Measurements from ENCODE around the gene PHF23.
A peak's percentile ranks its signal among the peaks of the same experiment; 100 is the strongest.
"Not testable (repeated sequence)": the region's sequence is repeated elsewhere in the genome, so short reads cannot be mapped to it uniquely, and the experiment has no call there.

The PHF23 gene

DNA sequence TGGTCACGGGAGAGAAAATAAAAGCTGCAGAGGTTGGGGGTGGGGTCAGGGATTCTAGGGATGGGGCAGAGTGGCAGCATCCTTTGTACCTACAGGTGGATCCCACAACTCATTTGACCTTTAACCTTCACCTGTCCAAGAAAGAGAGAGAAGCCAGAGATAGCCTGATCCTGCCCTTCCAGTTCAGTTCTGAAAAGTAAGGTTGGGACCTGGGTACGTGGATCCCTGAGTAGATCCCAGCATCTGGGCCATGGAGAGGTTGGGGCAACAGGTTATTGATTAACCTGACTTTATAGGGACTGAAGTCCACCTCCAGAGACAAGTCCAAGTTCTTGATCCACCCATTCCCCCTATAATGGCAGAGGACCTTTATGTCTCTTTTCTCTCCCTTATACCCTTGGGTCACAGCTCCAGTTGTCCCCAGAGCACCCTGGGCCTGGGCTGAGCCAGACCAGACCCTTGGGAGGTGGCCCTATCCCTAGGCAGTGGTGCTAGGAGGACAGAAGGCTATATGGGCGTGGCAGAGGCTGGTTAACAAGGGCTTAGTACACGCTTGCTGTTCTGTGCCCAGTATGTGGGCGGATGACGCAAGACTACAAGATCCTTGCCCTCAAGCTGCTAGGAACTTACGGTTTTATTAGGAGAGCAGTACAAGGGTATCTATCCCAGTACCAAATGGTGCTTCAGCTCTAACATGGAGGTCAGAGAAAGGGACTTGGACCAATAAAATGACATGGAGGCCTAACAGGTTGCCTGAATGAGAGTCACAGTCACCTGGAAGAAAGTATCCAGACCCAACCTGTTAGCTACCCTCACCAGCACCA, 19.7 kb upstream of the PHF23 start:
- no peak for DNase-seq

DNA sequence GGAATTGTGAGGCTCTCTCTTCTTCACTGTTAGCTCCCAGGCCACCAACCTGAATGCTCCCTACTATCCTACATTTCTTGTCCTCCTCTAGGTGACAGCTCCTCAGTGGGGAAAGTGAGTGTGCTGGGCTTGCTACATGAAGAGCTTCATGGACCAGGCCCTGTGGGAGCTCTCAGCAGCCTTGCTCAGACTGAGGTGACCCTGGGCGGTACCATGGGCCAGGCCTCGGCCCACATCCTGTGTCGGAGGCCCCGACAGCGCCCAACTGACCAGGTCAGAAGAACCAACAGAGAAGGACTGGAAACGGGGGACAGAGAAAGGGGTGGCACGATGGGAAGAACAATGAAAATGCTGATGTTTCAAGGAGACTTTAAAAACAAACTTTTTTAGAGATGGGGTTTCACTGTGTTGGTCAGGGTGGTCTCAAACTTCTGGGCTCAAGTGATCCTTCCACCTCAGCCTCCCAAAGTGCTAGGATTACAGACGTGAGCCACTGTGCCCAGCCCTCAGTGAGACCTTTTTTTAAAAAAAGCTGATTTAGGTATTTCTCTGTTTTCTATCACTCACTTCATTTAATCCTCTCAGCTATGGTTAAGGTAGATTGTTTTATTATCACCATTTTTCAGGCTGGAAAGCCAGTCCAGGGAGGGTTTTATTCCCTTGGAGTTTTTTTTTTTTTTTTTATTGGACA, 17.7 kb upstream of the PHF23 start:
- DNase-seq: no peak

DNA sequence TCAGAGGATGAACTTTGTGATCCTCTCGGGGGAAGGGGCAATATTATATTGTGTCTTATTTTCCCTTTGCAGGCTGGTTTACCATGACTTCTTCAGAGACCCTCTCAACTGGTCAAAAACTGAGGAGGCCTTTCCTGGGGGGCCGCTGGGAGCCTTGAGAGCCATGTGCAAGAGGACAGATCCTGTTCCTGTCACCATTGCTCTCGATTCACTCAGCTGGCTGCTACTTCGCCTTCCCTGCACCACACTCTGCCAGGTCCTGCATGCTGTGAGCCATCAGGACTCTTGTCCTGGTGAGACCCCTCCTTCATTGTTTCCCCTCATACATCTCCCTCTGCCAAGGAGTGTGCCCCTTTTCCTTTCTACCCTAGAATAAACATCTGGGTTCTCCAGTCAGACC, 15.3 kb upstream of the PHF23 start:
- DNase-seq: no peak

DNA sequence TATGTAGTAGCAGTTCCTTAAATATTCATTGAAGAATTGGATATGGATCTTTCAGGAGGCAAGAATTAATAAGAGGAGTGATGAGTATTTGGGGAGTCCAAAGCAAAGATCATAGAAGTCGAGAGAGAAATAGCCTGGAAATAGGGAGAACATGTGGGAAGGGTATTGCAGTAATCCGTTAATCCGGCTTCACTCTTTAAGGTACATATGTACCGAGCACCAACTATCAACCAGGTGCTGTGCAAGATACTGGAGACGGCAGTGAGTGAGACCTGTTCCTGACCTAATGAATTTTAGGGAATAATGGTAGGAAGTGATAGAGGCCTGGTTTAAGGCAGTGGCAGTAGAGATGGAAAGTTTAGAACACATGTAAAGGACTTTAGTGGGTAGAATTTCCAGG, 13.8 kb upstream of the PHF23 start:
- no peak for DNase-seq

DNA sequence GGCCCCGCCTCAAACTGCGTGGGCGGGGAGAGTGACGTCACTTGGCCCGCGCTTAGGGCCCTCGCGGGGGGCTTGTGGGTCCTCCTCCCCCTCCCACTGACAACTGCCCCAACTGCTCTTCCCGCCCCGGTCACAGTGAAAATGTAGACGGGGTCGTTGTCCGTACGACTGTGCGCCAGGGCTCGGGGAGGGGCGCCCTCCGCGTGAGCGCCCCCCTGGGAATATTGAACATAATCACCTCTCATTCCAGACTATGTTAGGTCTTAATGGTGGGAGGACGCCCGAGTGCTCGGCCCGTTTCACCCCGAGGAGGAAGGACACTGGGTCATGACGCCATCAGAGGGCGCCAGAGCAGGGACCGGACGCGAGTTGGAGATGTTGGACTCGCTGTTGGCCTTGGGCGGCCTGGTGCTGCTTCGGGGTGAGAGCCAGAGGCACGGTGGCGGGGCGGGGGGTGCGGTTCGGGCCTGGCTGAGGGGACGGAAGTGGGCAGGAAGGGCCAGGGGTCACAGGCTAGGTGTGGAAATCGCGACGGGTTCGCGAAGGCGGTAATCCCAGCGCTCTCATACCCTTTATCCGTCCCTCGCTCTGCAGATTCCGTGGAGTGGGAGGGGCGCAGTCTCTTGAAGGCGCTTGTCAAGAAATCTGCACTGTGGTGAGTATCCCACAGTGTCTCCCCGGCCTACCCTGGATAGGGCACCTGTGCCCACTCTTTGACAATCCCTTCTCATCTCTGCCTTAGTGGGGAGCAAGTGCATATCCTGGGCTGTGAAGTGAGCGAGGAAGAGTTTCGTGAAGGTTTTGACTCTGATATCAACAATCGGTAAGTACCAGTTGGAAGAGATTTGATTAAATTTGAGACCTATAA, 13.2 kb upstream of the PHF23 start, which contains the start of gene ELP5:
ELP5 (plus strand) TSS at position 40 of the 868 bp plus-strand sequence; CDS start at position 376, 336 bp downstream.
- DNase-seq: peak in 54 of 56 donors; percentile 51 to 96 (median 87)

DNA sequence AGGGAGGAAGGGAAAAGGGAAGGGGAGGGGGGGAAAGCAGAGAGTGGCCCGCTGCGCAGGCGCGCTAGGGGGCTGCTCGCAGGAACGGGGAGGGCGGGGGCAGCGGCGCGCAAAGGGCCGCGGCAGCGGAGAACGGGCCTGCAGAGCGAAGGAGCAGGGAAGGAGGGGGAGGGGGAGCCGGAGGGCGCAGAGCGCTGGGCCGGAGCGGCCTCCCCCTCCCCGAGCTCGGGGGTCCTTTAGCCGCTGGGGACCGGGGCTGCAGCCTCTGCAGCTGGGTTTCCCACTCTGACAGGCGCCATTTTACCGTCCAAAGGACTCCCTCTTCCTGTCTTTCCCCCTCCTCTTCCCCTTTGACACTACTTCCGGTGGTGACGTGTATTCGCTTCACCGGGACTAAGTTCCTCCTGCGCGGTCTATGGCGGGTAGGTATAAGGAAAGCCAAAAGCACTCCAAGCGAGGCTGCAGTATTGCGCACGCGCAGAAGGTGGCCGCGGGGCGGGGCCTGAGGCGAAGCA, 12.5 kb upstream of the PHF23 start, which contains the start of gene CTDNEP1:
CTDNEP1 (minus strand) TSS at position 74 of the 515 bp plus-strand sequence. CDS start 438 bp downstream, outside the sequence.
- peak; percentile 90 to 99 (median 97) for DNase-seq

DNA sequence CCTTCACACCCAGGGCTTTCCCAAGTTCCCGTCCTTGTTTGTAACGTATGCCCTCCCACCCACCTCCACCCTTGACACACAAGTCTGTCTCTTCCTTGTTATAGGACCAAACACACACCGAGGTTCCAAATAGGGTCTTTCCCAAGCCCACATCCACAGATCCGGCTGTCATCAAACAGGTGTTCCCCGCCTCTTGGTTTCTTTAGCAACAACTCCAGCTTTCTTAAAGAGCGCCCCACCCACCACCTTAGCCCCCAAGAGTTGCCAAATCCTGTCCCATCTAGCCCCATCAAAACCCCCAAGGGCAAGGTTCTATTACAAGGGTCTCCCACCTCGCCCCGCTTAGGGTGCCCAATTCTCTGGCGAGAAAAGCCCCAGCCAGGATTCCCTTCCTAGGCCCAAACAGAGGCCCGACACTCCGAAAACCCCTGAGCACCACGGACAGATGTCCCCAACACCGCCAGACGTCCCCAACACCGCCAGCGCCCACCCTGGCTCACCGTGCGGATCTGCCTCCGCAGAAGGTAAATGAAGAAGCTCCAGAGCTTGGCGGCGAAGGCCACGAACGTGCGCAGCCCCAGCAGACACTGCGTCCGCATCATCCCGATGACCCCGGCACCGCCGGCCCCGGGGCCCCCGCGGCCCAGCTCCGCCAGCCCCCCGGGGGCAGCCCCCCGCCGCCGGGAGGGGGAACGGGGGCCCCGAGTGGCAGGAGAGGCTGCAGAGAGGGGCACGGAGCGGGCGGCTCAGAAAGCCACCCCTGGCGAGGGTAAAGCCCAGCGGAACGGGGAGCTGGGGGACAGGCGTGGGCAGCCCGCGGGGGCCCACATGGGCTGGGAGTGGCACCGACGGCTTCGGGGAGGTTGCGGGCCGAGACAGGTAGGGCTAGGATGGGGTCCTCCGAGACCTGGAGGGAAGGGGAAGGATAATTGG, 11.7 kb upstream of the PHF23 start:
- peak in 7 of 56 donors; percentile 11 to 44 (median 24) for DNase-seq

DNA sequence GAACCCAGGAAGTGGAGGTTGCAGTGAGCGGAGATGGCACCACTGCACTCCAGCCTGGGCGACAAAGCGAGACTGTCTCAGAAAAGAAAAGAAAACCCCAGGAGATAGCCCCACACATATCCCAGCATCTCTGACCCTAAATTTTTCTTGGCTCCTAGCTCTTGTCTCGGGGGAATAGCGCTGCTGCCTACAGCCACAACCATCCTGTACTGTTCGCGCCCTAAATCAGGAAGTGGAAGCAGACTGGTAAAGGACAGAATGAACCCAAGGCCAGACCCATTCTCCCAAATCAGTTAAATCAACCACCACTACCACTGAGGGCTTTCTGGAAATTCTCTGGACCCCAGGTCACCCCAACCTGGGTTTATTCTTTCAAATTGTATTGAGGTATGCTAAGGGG, 10.6 kb upstream of the PHF23 start:
- DNase-seq: no peak

DNA sequence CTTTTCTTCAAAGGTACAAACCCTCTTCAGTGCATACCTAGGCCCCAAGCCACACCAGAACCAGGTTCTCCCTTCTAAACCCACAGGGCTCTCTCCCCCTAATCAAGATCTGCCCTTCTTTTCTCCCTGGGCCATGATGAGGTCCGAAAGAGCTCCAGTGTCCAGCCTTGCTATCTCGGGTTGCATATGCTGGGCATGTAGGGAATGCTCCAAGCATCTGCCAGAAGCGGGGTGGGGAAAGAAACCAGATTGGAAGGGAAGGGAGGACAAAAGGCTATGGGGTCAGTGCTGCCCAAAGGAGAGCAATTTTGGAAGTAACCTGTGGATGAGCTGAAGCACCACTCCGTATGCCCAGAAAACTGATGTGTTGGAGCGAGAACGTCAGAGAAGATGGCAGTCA, 10.0 kb upstream of the PHF23 start:
- DNase-seq: no peak

DNA sequence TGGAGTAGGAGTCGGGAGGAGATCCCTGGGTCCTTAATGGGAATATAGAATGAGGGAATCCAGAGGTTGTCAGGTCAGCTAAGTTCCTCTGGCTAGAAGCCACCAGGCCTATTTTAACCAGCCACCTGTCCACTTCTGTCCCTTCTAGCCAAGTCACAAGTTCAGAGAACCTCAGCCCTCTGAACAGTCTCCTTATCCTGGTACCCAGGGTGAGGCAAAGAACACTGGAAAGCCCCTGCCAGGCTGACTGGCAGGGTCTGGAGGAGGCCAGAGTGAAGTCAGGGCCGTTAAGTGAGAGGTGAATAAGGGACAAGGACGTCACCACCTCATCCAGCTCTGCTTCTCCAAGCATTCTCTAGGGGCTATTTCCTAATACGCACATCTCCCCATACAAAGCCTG, 9.5 kb upstream of the PHF23 start:
- no peak for DNase-seq

DNA sequence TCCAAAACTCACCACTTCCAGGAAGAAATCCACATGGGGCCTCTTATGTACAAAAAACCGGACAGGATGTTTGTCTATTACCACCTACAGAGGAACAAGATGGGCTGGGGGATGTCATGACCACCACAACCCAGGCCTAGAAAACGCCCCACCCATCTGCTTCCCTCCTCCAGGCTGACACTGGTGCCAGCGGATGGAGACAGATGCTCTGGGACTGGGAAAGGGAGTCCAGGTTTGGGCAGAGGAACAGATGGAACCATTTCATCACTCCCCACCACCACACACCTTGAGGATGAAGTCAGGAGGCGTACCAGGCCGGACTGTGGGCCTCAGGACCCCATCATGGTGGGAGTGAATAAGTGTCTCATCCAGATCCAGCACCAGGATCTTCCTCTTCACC, 7.5 kb upstream of the PHF23 start:
- DNase-seq: no peak

DNA sequence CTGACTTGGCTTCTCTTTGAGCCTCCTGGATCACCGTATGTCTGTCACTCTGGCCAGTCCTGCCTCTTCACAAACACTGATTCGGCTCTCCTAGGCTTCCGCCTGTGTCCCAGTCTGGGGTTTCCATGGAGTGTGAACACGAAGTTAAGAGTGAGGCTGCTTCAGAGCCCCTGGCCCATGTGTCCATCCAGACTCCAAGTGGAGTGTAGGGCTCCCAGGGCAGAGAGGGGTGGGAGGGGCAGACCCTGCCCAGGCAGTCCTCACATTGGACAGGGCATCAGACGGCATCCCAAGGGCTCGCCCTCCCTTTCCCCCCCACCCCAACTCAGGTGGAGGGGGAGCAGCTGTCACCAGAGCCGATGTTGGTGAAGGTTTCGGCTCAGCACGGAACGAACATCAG, 4.6 kb upstream of the PHF23 start:
- not testable (repeated sequence) for DNase-seq

DNA sequence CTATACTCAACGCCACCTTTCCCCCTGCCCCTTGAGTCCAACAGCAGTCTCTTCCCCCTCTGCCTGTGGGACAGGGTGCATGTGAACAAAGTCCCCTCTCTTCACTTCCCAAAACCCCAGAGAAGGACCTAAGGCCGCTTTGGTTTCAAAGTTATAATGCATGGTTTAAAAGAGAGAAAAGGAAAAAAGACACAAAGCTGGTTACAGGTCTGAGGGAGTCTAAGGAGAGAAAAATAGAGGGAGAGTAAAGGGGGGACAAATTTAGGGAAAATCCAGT, 4.1 kb upstream of the PHF23 start:
- DNase-seq: no peak

DNA sequence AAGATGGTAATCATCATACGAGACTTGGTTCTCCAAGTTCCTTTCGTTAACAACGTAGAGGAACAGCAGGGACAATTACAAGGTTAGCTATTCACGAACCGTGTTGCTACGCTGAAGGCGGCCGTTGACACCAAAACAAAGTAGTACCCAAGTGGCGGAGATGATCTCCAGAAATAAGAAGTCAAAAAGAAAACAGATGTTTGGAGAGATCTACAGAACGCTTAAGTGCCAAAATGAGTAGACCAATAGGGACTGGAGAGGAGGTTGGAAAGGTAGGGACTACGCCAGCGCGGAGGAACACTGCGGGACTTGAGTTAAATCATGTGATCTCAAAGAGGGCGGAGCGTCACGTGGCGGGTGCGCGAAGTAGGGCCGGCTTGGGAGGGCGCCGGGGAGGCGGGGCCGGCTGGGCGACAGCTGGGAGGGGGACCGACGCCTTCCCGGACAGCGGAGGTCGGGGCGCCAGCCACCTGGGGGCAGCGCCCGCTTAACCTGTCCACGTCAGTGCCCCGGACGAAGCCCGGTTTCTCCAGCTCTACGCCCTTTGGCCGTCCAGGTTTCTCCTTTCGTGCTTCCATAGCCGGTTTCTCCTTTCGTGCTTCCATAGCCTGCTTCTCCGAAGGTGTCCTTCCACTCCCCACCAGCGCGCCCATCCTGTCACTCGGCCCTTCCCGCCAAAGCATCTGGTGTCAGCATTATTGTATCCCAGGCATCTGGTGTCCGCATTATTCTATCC, 3.6 kb upstream of the PHF23 start:
- DNase-seq: peak in 55 of 56 donors; percentile 42 to 96 (median 90)

DNA sequence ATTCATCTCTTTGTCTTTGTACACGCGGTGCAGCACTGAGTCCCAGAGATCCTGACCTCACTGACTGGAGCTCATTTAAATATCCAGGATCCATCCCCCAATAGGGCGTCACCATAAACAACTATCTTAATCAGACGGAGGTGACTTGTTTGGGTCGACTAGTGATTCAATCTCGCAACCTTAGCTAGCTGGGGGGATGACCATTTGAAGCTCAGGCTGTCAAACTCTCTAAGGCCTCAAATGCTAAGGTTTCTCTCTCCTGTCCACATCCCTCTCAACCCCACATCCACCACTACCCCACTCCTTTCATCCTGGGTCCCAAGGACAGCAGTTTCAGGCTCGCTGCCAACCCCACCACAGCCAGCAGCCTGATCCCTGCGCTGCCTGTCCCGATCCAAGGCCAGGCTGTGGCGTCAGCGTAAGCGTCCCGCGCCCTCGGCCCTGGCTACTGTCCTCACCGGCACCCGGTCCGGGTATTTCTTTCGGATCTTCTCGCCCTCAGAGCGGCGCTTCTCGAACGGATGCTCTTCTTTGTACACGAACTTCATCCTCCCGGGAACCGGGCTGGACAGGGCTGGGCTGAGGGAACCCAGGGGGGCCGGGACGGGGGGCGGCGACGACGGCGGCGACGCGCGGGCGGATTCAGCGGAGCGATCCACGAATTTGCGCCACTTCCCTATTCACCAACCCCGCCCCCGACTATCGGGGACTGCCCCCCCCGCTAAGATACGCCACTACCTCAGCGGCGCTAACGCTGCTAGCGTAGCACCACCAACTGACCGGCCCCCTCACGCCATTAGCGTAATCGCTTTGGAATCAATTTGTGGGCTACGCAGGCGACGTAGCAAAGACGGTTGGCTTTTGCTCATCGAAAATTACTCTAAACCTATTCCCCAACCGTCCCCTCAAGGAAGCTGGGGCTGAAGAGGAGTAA, 2.8 kb upstream of the PHF23 start, which contains the start of gene GABARAP:
GABARAP (minus strand) TSS at position 667 of the 934 bp plus-strand sequence; CDS start at position 548, 119 bp downstream.
- DNase-seq: peak; percentile 35 to 96 (median 92)

DNA sequence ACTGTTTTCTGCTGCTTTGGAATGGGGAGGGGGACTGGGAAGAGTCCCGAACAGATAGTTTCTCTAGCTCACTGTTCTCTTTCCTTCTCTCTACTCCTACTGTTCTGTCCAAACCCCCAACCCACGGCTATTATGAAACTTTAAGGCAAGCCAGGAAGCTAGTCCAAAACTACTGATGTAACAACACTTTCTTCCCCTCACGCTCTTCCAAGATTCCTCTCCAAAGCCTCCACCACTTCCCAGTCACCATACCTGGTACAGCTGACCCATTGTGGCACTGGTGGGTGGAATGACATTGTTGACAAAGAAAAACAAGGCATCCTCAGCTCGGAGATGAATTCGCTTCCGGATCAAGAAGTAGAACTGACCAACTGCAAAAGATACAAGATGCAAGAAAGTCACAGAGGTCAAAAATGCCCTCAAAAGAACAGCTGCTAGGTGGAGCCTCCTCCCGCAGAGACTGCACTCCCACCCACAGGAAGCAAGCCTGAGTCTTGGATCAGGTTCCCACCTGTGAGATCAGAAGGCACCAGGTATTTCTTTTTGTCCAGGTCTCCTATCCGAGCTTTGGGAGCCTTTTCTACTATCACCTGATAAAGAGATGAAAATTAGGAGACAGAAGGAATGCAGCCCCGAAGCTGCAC, 2.0 kb upstream of the PHF23 start:
- no peak for DNase-seq

DNA sequence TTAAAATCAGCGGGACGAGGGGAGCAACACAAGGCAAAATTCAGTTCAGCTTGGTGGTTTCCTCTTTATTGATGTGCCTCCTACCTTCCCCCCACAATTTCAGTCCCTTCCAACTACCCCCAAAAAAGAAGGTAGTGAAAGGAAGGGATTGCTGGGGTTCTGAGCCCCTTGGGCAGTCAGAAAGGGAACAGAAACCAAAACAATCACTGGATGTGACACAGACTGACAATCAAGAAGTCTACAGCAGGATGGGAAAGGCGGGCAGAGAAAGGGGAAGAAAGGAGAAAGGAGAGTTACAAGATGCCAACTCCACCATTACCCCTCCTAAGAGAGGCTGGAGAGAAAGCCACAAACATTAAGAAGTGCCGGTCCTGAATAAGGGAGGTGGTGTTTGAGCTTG, 1.1 kb upstream of the PHF23 start:
- DNase-seq: peak in 2 of 56 donors; percentile 22 to 40
